Measurements from ENCODE around the gene PCDHB7.
"Not testable (repeated sequence)": the region's sequence is repeated elsewhere in the genome, so short reads cannot be mapped to it uniquely, and the experiment has no call there.

The PCDHB7 gene

GRCh38 chr5:141172381-141173204 is at the start of gene PCDHB7:
Gene PCDHB7, plus strand, starts transcription at chr5:141172644. Its CDS starts 192 bp downstream, at chr5:141172836.
- no peaks in the 10 kb centered on the region for H3K4me1 Mint-ChIP-seq (ENCODE audit: low read depth)
- peaks cover 4% of the 10 kb centered on the region for H3K27me3 Mint-ChIP-seq
- H3K9me3 Mint-ChIP-seq = peaks cover 47% of the 10 kb centered on the region
- intact Hi-C loops (cut with micrococcal nuclease) = no loop called here
- H3K27ac Mint-ChIP-seq = no peak within 1 kb of the TSS
- no peak within 1 kb of the TSS for H3K4me3 Mint-ChIP-seq
- H3K36me3 Mint-ChIP-seq (ENCODE audit: low read depth) = no peaks in the 10 kb centered on the region

- H3K27me3 Mint-ChIP-seq; H3K27ac Mint-ChIP-seq; H3K36me3 Mint-ChIP-seq (ENCODE audit: low read depth); H3K4me3 Mint-ChIP-seq; H3K4me1 Mint-ChIP-seq (ENCODE audit: low read depth); intact Hi-C loops (cut with micrococcal nuclease): not testable (repeated sequence)
- H3K9me3 Mint-ChIP-seq = peaks cover 31% of the 10 kb centered on the region
These were observed 48.9 kb upstream of the PCDHB7 start for GRCh38 chr5:141123396-141124135.

- no peaks in the 10 kb centered on the region for H3K4me1 Mint-ChIP-seq (ENCODE audit: low read depth)
- H3K27me3 Mint-ChIP-seq = peaks cover 9% of the 10 kb centered on the region
- intact Hi-C loops (cut with micrococcal nuclease) = no loop called here
- H3K36me3 Mint-ChIP-seq (ENCODE audit: low read depth) = no peaks in the 10 kb centered on the region
- peaks cover 41% of the 10 kb centered on the region for H3K9me3 Mint-ChIP-seq
- H3K27ac Mint-ChIP-seq = no peak overlapping the region
- no peak overlapping the region for H3K4me3 Mint-ChIP-seq
These were observed 45.1 kb upstream of the PCDHB7 start for GRCh38 chr5:141127305-141127704.

GRCh38 chr5:141135030-141135717 is 37.3 kb upstream of the PCDHB7 start, which contains the start of gene PCDHB5:
Gene PCDHB5, plus strand, starts transcription at chr5:141135206. Its CDS starts 229 bp downstream, at chr5:141135435.
- H3K27me3 Mint-ChIP-seq = peaks cover 16% of the 10 kb centered on the region
- no peaks in the 10 kb centered on the region for H3K36me3 Mint-ChIP-seq (ENCODE audit: low read depth)
- intact Hi-C loops (cut with micrococcal nuclease) = no loop called here
- H3K27ac Mint-ChIP-seq = no peak within 1 kb of the TSS
- peaks cover 47% of the 10 kb centered on the region for H3K9me3 Mint-ChIP-seq
- no peaks in the 10 kb centered on the region for H3K4me1 Mint-ChIP-seq (ENCODE audit: low read depth)
- no peak within 1 kb of the TSS for H3K4me3 Mint-ChIP-seq

GRCh38 chr5:141135718-141136266 is 36.7 kb upstream of the PCDHB7 start:
- Mint-ChIP-seq H3K27ac (no peak overlapping the region), H3K27me3 (peaks cover 16% of the 10 kb centered on the region), H3K9me3 (peaks cover 41% of the 10 kb centered on the region), H3K36me3 (ENCODE audit: low read depth) (no peaks in the 10 kb centered on the region), H3K4me3 (no peak overlapping the region), H3K4me1 (ENCODE audit: low read depth) (no peaks in the 10 kb centered on the region)
- intact Hi-C loops (cut with micrococcal nuclease) = no loop called here

- not testable (repeated sequence) for H3K27ac Mint-ChIP-seq
These were observed 35.1 kb upstream of the PCDHB7 start for GRCh38 chr5:141137346-141137745.

DNA sequence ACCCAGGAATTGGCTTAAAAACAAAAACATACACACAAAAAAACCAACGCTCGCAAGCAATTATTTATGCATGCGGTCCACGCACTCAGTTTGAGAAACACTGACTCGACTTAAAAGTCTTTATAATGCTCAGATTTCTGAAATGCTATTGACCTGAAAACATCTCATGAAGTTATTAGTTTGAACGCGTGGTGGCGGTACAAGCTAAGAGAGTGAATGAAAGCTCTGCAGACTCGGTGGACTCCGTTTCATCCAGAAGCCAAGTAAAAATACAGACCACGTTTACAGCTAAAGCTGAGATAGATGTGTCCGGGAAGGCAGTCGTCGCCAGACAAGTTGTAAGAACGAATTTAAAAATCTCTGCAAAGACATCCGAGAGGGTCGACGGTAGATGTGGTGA is 22.6 kb upstream of the PCDHB7 start, which contains the start of gene PCDHB6:
TSS of gene PCDHB6 (plus strand) at position 246 of the 400 bp plus-strand sequence. CDS start 201 bp downstream, outside the sequence.
- no peak within 1 kb of the TSS for H3K4me3 Mint-ChIP-seq
- peaks cover 52% of the 10 kb centered on the region for H3K9me3 Mint-ChIP-seq
- H3K27me3 Mint-ChIP-seq = peaks cover 26% of the 10 kb centered on the region
- intact Hi-C loops (cut with micrococcal nuclease) = no loop called here
- no peaks in the 10 kb centered on the region for H3K36me3 Mint-ChIP-seq (ENCODE audit: low read depth)
- no peak within 1 kb of the TSS for H3K27ac Mint-ChIP-seq
- no peaks in the 10 kb centered on the region for H3K4me1 Mint-ChIP-seq (ENCODE audit: low read depth)

More at GRCh38 chr5:141137346-141137745, 35.1 kb upstream of the PCDHB7 start:
- H3K36me3 Mint-ChIP-seq (ENCODE audit: low read depth); H3K4me3 Mint-ChIP-seq; intact Hi-C loops (cut with micrococcal nuclease); H3K4me1 Mint-ChIP-seq (ENCODE audit: low read depth): not testable (repeated sequence)
- Mint-ChIP-seq H3K9me3 (peaks cover 50% of the 10 kb centered on the region), H3K27me3 (peaks cover 16% of the 10 kb centered on the region)

DNA sequence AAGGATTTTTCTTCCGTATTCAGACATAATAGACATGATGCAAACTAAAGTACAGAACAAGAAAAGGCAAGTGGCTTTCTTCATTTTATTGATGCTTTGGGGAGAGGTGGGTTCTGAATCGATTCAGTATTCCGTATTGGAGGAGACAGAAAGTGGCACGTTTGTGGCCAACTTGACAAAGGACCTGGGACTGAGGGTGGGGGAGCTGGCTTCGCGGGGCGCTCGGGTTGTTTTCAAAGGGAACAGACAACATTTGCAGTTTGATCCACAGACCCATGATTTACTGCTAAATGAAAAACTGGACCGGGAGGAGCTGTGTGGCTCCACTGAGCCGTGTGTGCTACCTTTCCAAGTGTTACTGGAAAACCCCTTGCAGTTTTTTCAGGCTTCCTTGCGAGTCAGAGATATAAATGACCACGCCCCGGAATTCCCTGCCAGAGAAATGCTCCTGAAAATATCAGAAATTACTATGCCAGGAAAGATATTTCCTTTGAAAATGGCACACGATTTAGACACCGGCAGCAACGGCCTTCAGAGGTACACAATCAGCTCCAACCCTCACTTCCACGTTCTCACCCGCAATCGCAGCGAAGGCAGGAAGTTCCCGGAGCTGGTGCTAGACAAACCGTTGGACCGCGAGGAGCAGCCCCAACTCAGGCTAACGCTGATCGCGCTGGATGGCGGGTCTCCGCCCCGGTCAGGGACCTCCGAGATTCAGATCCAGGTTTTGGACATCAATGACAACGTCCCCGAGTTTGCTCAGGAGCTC is 22.0 kb upstream of the PCDHB7 start:
- Mint-ChIP-seq H3K27ac (no peak overlapping the region), H3K4me3 (no peak overlapping the region), H3K4me1 (ENCODE audit: low read depth) (no peaks in the 10 kb centered on the region), H3K9me3 (peaks cover 49% of the 10 kb centered on the region), H3K36me3 (ENCODE audit: low read depth) (no peaks in the 10 kb centered on the region), H3K27me3 (peaks cover 26% of the 10 kb centered on the region)
- intact Hi-C loops (cut with micrococcal nuclease) = no loop called here

DNA sequence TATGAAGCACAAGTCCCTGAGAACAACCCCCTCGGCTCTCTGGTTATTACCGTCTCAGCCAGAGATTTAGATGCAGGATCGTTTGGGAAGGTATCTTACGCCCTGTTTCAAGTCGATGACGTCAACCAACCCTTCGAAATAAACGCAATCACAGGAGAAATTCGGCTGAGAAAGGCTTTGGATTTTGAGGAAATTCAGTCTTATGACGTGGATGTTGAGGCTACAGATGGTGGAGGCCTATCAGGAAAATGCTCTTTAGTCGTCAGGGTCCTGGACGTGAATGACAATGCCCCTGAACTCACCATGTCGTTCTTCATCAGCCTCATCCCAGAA is 21.5 kb upstream of the PCDHB7 start:
- Mint-ChIP-seq H3K4me1 (ENCODE audit: low read depth) (no peaks in the 10 kb centered on the region), H3K9me3 (peaks cover 54% of the 10 kb centered on the region), H3K4me3 (no peak overlapping the region), H3K36me3 (ENCODE audit: low read depth) (no peaks in the 10 kb centered on the region), H3K27me3 (peaks cover 29% of the 10 kb centered on the region), H3K27ac (no peak overlapping the region)
- intact Hi-C loops (cut with micrococcal nuclease) = no loop called here

GRCh38 chr5:141151632-141152031 is 20.8 kb upstream of the PCDHB7 start:
- H3K36me3 Mint-ChIP-seq (ENCODE audit: low read depth); intact Hi-C loops (cut with micrococcal nuclease); H3K4me1 Mint-ChIP-seq (ENCODE audit: low read depth); H3K27ac Mint-ChIP-seq; H3K4me3 Mint-ChIP-seq: not testable (repeated sequence)
- Mint-ChIP-seq H3K27me3 (peaks cover 33% of the 10 kb centered on the region), H3K9me3 (peaks cover 61% of the 10 kb centered on the region)

- H3K27me3 Mint-ChIP-seq = peaks cover 38% of the 10 kb centered on the region
- H3K27ac Mint-ChIP-seq; intact Hi-C loops (cut with micrococcal nuclease): not testable (repeated sequence)
These were observed 20.3 kb upstream of the PCDHB7 start for GRCh38 chr5:141152096-141152495.

DNA sequence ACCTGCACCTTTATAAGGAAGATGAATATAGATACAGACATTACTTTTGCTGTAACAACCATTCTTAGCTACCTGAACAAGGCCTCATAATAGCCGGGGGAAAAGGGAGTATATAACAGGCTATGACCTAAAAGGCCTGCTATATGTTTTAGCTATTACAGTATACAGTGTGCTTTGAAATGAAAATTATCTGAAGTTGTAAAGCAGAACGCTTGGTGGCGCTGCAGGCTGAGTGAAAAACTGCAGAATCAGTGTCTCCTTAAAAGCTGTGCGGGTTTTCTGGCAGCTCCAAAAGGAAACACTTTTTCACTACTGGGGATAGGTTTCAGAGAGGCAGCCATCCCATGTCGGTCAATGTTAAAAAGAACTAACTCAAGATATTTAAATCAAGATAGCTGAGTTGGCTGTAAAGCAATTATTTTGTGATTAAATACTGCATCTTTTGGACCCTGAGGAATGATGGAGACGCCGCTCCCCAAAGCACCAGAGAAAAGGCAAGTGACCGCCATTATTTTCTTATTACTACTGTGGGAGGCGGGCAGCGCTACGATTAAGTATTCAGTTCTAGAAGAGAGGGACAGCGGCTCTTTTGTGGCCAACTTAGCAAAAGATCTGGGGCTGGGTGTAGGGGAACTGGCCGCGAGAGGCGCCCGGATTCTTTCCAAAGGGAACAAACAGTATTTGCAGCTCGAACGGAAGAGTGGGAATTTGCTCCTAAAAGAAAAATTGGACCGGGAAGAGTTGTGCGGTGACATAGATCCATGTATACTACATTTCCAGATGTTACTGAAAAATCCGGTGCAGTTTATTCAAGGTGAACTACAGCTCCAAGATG is 16.7 kb upstream of the PCDHB7 start:
- intact Hi-C loops (cut with micrococcal nuclease) = no loop called here
- H3K27me3 Mint-ChIP-seq = peaks cover 40% of the 10 kb centered on the region
- H3K4me3 Mint-ChIP-seq = no peak overlapping the region
- peaks cover 65% of the 10 kb centered on the region for H3K9me3 Mint-ChIP-seq
- H3K4me1 Mint-ChIP-seq (ENCODE audit: low read depth) = no peaks in the 10 kb centered on the region
- H3K27ac Mint-ChIP-seq = no peak overlapping the region
- no peaks in the 10 kb centered on the region for H3K36me3 Mint-ChIP-seq (ENCODE audit: low read depth)

More at GRCh38 chr5:141152096-141152495, 20.3 kb upstream of the PCDHB7 start:
- H3K4me1 Mint-ChIP-seq (ENCODE audit: low read depth); H3K4me3 Mint-ChIP-seq; H3K36me3 Mint-ChIP-seq (ENCODE audit: low read depth): not testable (repeated sequence)
- peaks cover 66% of the 10 kb centered on the region for H3K9me3 Mint-ChIP-seq

Data from dendritic cell treated with granulocyte-macrophage colony-stimulating factor and Interleukin-4, amounts not matched to agents 40 ng/mL and 50 ng/mL, for 4 days (primary cell).